ENCODE results near the gene TRAPPC14. TPM values are rescaled to one million over a fixed set of nuclear protein-coding genes. Genes with fewer than 3 reads are reported as not detected.

Gene TRAPPC14
- total and polyA plus RNA-seq, 2 of the 8 experiments (the other 6 are each of a cell fraction or from before 2014, with no cell fraction given): 11.9 to 22.1 TPM

DNA sequence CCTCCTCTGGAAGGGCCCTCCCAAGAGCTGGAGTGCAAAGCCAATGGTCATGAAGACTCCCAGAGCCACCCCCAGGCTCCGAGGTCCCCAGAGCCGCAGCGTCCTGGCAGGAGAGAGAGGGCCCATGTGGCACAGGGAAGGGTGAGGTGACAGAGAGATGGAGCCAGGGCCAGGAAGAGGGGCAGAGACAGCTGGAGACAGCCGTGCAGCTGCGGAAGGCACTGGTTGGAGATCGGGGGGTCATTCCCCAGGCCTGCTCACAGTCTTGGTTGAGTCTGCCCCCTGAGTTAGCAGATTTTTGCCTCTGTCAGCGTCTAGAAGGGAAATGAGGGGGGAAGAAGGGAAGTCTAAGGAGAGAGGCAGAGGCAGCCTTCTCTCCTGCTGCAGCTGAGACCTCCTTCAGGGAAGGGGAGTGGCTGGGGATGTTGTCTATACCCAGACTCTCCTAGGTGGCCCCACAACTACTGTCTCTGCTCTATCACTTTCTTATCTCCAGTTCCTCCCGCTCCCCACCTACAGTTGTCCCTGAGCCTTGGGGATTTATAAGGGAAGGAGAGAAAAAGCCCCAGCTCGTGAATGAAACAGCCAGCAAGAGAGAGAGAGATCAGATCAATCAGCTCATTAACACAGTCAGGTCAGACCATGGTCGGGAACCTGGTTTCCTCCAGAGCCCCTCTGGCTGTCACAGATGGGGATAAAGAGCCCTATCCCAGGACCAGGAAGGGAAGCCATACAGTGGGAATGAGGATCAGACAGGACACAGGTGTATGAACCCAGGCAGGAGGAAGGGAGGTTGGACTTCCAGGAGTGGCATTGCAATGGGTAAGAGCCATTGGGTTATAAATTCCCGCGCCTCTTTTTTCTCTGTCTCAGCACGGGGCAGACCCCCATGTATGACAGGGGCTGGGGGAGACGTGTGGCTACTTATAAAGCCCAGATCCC lies 8.7 kb upstream of the TRAPPC14 start:
- Histone ChIP-seq H3K56ac (replicated peaks; ENCODE audit: insufficient read length, low read depth, low read length) (no peak overlapping the region), H3K23me2 (ENCODE audit: low read depth, low read length) (peaks cover 14% of the 10 kb centered on the region; the same call in 1 of the 2 replicates), H3K23ac (ENCODE audit: insufficient read length) (no peak overlapping the region), H3K14ac (ENCODE audit: insufficient read length) (no peak overlapping the region), H3K9ac (replicated peaks in 1 of 4; ENCODE audit: extremely low read depth in 1 of 4, low read depth in 3 of 4, low read length in 3 of 4) (no peak overlapping the region), H3K27me3 (replicated peaks in 1 of 4; ENCODE audit: control insufficient read depth in 3 of 4, extremely low read depth in 1 of 4, insufficient read depth in 3 of 4, low read length in 3 of 4) (peaks cover 0 to 10% (median 2%) of the 10 kb centered on the region in 4 experiments; a peak in 1 of 7 replicates), H2BK12ac (ENCODE audit: low read depth, low read length) (0 out of 2 replicates have a peak overlapping the region, but pooled peaks have one; percentile 33), H3K9me3 (ENCODE audit: insufficient read depth in 2 of 2, low read depth in 1 of 2, low read length in 1 of 2) (no peaks in the 10 kb centered on the region), H3K4ac (replicated peaks; ENCODE audit: insufficient read length, low read depth, low read length) (no peak overlapping the region), H2AFZ (ENCODE audit: low read length) (no peak overlapping the region), H3K79me2 (ENCODE audit: control insufficient read depth in 1 of 2, insufficient read depth in 2 of 2, low read length in 2 of 2) (no peaks in the 10 kb centered on the region), H4K20me1 (replicated peaks in 1 of 2; ENCODE audit: control insufficient read depth in 1 of 2, insufficient read depth in 2 of 2, low read length in 2 of 2) (peaks cover 0 to 3% of the 10 kb centered on the region in 2 experiments), H2BK120ac (replicated peaks; ENCODE audit: low read depth, low read length) (no peak overlapping the region), H3K4me2 (ENCODE audit: insufficient read depth in 1 of 2, low read depth in 2 of 2, low read length in 2 of 2) (peak overlapping the region; percentile 86 to 89), H3K36me3 (ENCODE audit: control insufficient read depth in 2 of 4, insufficient read depth in 4 of 4, low read length in 3 of 4) (no peaks in the 10 kb centered on the region), H3K4me3 (ENCODE audit: extremely low read depth in 1 of 4, insufficient read depth in 2 of 4, low read depth in 3 of 4, low read length in 4 of 4) (peak overlapping the region; percentile 47 to 77 (median 63); a peak in 7 of 8 replicates), H4K91ac (replicated peaks; ENCODE audit: insufficient read length, low read length) (no peak overlapping the region), H2BK15ac (ENCODE audit: low read length) (peak overlapping the region; percentile 72; the same call in 1 of the 2 replicates), H2BK5ac (ENCODE audit: low read depth, low read length) (peak overlapping the region; percentile 44; the same call in 1 of the 2 replicates), H3K4me1 (replicated peaks in 1 of 4; ENCODE audit: control insufficient read depth in 3 of 4, insufficient read depth in 4 of 4, low read length in 3 of 4) (peaks cover 11 to 29% (median 18%) of the 10 kb centered on the region in 4 experiments), H3K18ac (ENCODE audit: extremely low read depth, low read length) (peak overlapping the region; percentile 24; the same call in 1 of the 2 replicates), H4K5ac (ENCODE audit: insufficient read length, low read depth, low read length) (no peak overlapping the region), H2BK20ac (ENCODE audit: low read length) (0 out of 2 replicates have a peak overlapping the region, but pooled peaks have one; percentile 18), H2AK5ac (ENCODE audit: low read depth, low read length) (peak overlapping the region; percentile 47; the same call in 1 of the 2 replicates), H3K79me1 (ENCODE audit: low read depth, low read length) (no peaks in the 10 kb centered on the region; the same call in 1 of the 2 replicates), H3K27ac (ENCODE audit: low read depth, low read length) (no peak overlapping the region), H4K8ac (ENCODE audit: extremely low read depth, insufficient read depth, low read length) (no peak overlapping the region)
- 59% methylated on average over 14 of the region's 14 CpGs; no CpG with 5 or more reads in 1 of the 2 experiments for WGBS, 2 experiments (ENCODE audit: extremely low coverage in 1 of 2, insufficient coverage in 1 of 2, insufficient read length in 1 of 2, insufficient replicate concordance in 2 of 2, low coverage in 1 of 2, low lambda C conversion rate in 2 of 2, missing lambda C conversion rate in 1 of 2)
- ChIA-PET CTCF (ENCODE audit: partially characterized antibody) (interaction anchor here (0.7 to 11.2 kb wide), 14 partner anchors 10 to 55 kb away, joined by 3 to 94 read pairs (median 5); partner anchors contain the start of genes GPC2 and STAG3), POLR2A (ENCODE audit: partially characterized antibody) (interaction anchor here (0.6 to 11.0 kb wide), 22 partner anchors 10 to 261 kb away, joined by 3 to 145 read pairs (median 4); partner anchors contain the start of genes AP4M1, GPC2, LAMTOR4 and MBLAC1)
- no peak for FAIRE-seq
- no peak for DNase-seq (ENCODE audit: low read depth in 1 of 2, low spot score in 2 of 2)
- TF ChIP-seq CHD2 (IDR thresholded peaks at IDR 0.05; ENCODE audit: low read length): no peak
- no peak for TF ChIP-seq RAD21 (IDR thresholded peaks at IDR 0.05 in 1 of 2, conservative IDR thresholded peaks at IDR 0.05 in 1 of 2; ENCODE audit: low read depth in 2 of 2, low read length in 2 of 2)
- no peak for TF ChIP-seq PHF8 (conservative IDR thresholded peaks at IDR 0.05; ENCODE audit: low read depth, low read length)
- TF ChIP-seq SIX5 (IDR thresholded peaks at IDR 0.05; ENCODE audit: low read depth, low read length): no peak
- no peak for TF ChIP-seq CHD1 (IDR thresholded peaks at IDR 0.05; ENCODE audit: low read depth, low read length)
- TF ChIP-seq ATF3 (IDR thresholded peaks at IDR 0.05; ENCODE audit: insufficient read depth, low read depth, low read length): no peak
- no peak for TF ChIP-seq TBP (IDR thresholded peaks at IDR 0.05; ENCODE audit: low read depth, low read length)
- TF ChIP-seq NRF1 (IDR thresholded peaks at IDR 0.05; ENCODE audit: low read depth, low read length): no peak
- TF ChIP-seq JUND (IDR thresholded peaks at IDR 0.05; ENCODE audit: low read length): no peak
- TF ChIP-seq KDM1A (IDR thresholded peaks at IDR 0.05; ENCODE audit: borderline replicate concordance, low read length): no peak

Data from H1 (cell line).